Measurements from ENCODE around the gene MRPL45.
"Not testable (repeated sequence)": the region's sequence is repeated elsewhere in the genome, so short reads cannot be mapped to it uniquely, and the experiment has no call there.

DNA sequence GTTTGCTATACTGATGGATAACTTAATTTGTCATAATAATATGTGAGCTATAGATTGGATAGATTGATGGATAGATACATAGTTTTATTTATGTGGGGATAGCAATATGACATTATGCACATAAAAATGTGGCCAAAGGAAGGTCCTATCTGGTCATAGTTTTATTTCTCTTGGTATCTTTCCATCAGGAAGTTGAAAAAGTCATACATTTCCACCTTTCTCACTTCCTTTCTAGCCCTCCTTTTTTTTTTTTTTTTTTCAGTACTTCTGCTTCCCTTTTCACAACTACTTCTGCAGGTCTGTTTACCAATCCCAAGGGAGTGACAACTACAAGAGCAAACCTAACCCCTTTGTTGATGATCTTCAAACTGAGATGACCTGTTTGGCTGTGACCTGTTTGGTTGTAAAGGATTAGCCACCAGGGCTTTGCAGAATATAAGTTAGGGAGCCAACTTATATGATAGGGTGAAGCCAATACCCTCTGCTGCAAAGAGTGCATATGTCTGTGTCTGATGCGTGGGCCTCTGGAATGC is 30.9 kb upstream of the MRPL45 start:
- TF ChIP-seq, protein P1, sequence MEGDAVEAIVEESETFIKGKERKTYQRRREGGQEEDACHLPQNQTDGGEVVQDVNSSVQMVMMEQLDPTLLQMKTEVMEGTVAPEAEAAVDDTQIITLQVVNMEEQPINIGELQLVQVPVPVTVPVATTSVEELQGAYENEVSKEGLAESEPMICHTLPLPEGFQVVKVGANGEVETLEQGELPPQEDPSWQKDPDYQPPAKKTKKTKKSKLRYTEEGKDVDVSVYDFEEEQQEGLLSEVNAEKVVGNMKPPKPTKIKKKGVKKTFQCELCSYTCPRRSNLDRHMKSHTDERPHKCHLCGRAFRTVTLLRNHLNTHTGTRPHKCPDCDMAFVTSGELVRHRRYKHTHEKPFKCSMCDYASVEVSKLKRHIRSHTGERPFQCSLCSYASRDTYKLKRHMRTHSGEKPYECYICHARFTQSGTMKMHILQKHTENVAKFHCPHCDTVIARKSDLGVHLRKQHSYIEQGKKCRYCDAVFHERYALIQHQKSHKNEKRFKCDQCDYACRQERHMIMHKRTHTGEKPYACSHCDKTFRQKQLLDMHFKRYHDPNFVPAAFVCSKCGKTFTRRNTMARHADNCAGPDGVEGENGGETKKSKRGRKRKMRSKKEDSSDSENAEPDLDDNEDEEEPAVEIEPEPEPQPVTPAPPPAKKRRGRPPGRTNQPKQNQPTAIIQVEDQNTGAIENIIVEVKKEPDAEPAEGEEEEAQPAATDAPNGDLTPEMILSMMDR (IDR thresholded peaks at IDR 0.05; ENCODE audit: insufficient read depth, low read depth, low read length) = not testable (repeated sequence)
- TF ChIP-seq EZH2 (IDR thresholded peaks at IDR 0.05; ENCODE audit: insufficient read depth, low read length) = not testable (repeated sequence)
